Dedifferentiated amniotic fluid mesenchymal stem cell (primary cell): Measurements from ENCODE around the gene GRK2.

ENCODE experiments used
- DNase-seq: peaks from one replicate; pipeline ENCODE4 v3.0.0-alpha.2; 2016; ENCODE audit errors: extremely low spot score

The GRK2 gene

GRCh38 chr11:67282155-67282875, 16.0 kb downstream of the GRK2 start:
- DNase-seq, result no peak

DNA sequence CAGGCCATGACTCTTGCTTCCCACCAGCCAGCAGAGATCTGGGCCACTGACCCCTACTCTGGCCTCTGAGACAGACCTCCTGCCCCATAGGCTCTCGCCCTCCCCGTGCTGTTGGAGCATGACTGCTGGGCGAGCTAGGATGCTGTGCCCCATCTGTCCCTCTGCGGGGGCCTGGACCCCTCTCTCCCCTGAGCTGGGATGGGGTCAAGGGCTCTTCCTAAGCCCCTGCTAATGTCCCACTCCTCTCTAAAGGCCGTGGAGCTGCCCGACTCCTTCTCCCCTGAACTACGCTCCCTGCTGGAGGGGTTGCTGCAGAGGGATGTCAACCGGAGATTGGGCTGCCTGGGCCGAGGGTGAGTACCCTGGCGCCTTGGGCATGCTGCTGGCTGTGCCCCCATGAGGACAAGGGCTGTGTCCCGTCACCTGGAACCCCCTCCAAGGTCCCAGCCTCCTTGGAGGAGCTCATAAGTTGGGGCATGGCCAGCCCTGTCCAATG, 16.7 kb downstream of the GRK2 start:
- DNase-seq, result no peak

DNA sequence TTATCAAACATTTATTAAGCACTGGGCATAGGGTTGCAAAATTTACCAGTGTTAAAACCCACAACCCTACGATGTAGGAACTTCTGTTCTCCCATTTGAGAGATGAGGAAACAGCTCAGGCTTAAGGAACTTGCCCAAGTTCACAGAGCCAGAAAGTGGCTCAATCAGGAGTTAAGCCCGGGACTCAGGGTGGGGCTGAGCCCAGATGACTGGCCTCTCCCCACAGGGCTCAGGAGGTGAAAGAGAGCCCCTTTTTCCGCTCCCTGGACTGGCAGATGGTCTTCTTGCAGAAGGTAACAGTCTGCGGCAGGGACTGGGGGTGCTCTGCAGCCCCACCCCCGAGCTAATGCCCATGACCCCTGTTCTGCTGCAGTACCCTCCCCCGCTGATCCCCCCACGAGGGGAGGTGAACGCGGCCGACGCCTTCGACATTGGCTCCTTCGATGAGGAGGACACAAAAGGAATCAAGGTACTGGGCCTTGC, 17.2 kb downstream of the GRK2 start:
- no peak for DNase-seq

DNA sequence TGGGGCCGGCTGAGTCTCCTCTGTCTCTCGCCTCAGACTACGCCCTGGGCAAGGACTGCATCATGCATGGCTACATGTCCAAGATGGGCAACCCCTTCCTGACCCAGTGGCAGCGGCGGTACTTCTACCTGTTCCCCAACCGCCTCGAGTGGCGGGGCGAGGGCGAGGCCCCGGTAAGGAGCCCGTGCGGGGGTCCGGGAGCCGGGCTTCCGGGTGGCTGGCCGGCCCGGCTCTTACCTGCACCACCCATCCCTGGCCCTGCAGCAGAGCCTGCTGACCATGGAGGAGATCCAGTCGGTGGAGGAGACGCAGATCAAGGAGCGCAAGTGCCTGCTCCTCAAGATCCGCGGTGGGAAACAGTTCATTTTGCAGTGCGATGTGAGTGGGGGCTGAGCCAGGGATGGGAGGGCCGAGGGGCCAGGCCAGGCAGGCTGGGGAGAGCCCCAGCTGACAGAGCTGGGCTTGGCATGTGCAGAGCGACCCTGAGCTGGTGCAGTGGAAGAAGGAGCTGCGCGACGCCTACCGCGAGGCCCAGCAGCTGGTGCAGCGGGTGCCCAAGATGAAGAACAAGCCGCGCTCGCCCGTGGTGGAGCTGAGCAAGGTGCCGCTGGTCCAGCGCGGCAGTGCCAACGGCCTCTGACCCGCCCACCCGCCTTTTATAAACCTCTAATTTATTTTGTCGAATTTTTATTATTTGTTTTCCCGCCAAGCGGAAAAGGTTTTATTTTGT, 18.7 kb downstream of the GRK2 start:
- no peak for DNase-seq

GRCh38 chr11:67285541-67286498, 19.5 kb downstream of the GRK2 start:
- no peak for DNase-seq

- DNase-seq, result no peak
Measured at GRCh38 chr11:67286621-67287333, 20.5 kb downstream of the GRK2 start.

DNA sequence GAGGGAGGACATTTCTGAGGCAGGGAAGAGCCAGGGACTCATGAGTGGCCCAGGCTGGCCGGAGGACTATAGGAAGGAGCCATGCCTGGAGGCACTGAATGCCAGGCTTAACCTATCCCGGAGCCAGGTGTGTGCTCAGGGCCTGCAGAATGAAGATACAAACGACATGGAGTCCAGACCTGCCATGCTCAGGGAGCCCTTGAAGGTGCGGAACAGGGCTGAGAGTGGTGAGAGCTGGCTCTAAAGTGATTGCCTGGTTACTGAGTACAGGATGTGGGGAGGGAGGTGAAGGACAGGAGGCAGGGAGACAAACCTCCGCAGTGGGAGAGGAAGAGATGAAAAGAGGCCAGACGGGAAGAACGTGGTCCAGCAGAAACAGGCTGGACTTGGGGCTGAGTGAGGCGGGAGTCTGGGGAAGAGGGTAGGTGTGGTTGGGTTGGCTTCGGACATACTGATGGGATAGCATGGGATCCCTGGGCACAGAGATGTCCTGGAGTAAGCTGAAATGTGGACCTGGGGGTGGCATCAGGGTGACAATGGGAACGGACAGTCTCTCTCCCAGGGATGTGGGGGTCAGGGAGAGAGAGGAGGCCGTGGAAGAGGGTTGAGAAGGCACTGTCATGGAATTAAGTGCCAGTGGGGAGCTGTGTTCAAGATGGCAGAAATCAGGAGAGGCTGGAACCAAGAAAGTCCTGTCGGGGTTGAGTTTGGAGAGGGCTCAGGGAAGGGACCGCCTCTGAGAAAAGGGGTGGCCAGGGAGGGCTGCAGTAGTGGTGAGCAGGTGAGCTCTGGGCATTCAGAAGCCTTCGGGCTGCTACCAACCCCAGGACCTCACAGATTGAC, 21.3 kb downstream of the GRK2 start:
- DNase-seq, result no peak

DNA sequence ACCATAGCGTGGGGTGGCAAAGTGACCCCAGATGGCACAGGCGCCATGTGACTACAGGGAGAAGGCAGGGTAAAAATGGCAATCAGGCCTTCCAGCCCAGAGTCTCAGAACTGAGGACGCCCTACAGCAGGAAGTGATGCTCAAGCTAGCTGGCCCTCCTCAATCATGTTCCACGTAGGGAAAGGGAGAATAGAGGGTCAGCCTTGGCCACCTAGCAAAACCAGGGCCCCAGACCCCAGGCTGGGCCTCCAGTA, 21.9 kb downstream of the GRK2 start:
- no peak for DNase-seq

- DNase-seq, result peak; percentile 81
Measured at GRCh38 chr11:67288452-67289225, 22.4 kb downstream of the GRK2 start.

GRCh38 chr11:67289226-67289650, 23.0 kb downstream of the GRK2 start, which contains the start of gene ANKRD13D:
ANKRD13D (plus strand) TSS chr11:67289303; CDS start chr11:67289461, 158 bp downstream.
- no peak for DNase-seq

DNA sequence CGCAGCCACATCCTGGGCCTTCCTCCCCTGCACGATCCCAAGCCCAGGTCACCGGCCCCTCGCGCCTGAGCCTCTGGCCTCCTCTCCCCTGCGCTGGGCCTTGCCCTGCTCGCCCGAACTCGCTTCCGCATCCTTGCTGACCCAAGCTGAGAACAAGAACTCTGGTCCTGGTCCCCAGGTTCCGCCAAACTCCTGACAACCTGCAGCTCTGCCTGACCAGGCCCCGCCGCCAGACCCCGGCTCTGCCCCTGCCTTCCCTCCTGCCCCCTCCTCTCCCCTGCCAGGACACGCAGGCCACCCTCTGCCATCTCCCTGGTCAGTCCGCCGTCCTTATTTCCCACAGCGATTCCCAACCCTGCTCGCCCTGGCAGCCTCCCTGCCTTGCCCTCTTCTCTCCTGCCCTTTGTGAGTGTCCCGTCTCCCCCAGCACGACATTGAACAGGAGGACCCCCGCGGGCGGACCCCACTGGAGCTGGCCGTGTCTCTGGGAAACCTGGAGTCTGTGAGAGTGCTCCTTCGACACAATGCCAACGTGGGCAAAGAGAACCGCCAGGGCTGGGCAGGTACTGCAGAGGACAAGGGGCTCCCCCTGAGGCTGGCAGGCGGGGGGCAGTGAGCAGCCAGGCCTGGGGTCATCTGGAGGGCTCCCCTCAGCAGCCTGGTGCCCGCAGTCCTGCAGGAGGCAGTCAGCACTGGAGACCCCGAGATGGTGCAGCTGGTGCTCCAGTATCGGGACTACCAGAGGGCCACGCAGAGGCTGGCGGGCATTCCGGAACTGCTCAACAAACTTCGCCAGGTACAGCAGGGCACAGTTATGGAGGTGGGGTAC, 23.6 kb downstream of the GRK2 start:
- no peak for DNase-seq

DNA sequence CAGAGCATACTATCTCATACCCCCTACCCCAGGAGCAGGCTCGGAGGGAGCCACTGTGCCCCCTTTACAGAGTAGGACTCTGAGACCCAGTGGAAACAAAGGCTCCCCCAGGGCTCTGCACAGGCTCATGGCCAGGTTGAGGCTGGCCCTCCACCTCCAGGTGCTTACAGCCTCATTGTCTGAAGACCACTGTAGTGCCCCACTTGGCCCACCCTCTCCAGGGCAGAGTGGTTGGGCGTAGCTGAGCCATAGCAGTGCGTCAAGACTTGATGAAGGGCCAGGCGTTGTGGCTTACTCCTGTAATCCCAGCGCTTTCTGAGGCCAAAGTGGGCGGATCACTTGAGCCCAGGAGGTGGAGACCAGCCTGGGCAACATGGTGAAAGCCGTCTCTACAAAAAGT, 24.5 kb downstream of the GRK2 start:
- no peak for DNase-seq

GRCh38 chr11:67291481-67292381, 25.5 kb downstream of the GRK2 start:
- no peak for DNase-seq

- DNase-seq, result no peak
Measured at GRCh38 chr11:67292671-67293070, 26.4 kb downstream of the GRK2 start.

- DNase-seq, result no peak
Measured at GRCh38 chr11:67293090-67293489, 26.8 kb downstream of the GRK2 start.

DNA sequence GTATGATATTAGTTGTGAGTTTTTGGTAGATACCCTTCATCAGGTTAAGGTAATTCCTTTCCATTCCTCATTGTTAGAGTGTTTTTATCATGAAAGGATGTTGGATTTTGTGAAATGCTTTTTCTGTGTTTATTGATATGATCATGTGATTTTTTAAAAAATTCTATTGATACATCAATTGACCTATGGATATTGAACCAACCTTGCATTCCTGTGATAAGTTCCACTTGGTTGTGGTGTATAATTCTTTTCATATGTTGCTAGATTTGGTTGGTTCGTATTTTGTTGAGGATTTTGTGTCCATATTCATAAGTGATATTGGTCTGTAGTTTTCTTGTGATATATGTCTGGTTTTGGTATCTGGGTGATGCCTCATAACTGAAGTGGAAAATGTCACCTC, 29.6 kb downstream of the GRK2 start:
- DNase-seq, result no peak

- no peak for DNase-seq
Measured at GRCh38 chr11:67298786-67299185, 32.5 kb downstream of the GRK2 start.
